Activated CD8-positive, alpha-beta T cell treated with anti-CD3 and anti-CD28 coated beads for 36 hours (primary cell): ENCODE measurements around the gene ALDH4A1. TPM values are rescaled to one million over a fixed set of nuclear protein-coding genes. Genes with fewer than 3 reads are reported as not detected.

Experiments used
- ATAC-seq: fragments of 200-7000 bp; cut with Tn5 transposase; one replicate; pipeline ENCODE4 v1.10.0; 2021; ENCODE audit warnings: mild to moderate bottlenecking, moderate library complexity
- CTCF ChIA-PET: fragments of 350-600 bp; sonication (Branson Sonifier 250); formaldehyde crosslinking; loops from one replicate; lab custom pipeline; 2021; ENCODE audit warnings: antibody characterized with exemption; lab: Charles Lee
- POLR2A ChIA-PET: fragments of 350-600 bp; sonication (Branson Sonifier 250); formaldehyde crosslinking; loops from one replicate; lab custom pipeline; 2021; ENCODE audit warnings: antibody characterized with exemption; lab: Charles Lee
- DNase-seq: peaks from one replicate; pipeline ENCODE4 v3.0.0-alpha.2; 2020
- H3K27ac Mint-ChIP-seq: one replicate; pipeline ENCODE4 v1.8.0; 2021; ENCODE audit warnings: mild to moderate bottlenecking, mixed read lengths
- H3K27me3 Mint-ChIP-seq: one replicate; pipeline ENCODE4 v1.8.0; 2021; ENCODE audit warnings: mixed read lengths
- H3K36me3 Mint-ChIP-seq: one replicate; pipeline ENCODE4 v1.8.0; 2021; ENCODE audit warnings: low read depth, mixed read lengths
- H3K4me1 Mint-ChIP-seq: one replicate; pipeline ENCODE4 v1.8.0; 2021; ENCODE audit warnings: low read depth, mixed read lengths
- H3K4me3 Mint-ChIP-seq: one replicate; pipeline ENCODE4 v1.8.0; 2021; ENCODE audit warnings: mild to moderate bottlenecking, moderate library complexity, mixed read lengths
- H3K9me3 Mint-ChIP-seq: one replicate; pipeline ENCODE4 v1.8.0; 2021; ENCODE audit warnings: mixed read lengths
- CTCF ChIP-seq: fragments of 200-600 bp; IDR thresholded peaks from one replicate; pipeline ENCODE4 v1.8.0; 2022; ENCODE audit warnings: antibody characterized with exemption, mild to moderate bottlenecking
- intact Hi-C: fragments of 100-400 bp; cut with micrococcal nuclease; formaldehyde crosslinking; loops from one replicate; pipeline ENCODE4 v1.10.0; 2022
- total RNA-seq, 2 experiments: library from RNA; stranded (reverse); gene quantifications; one replicate each; pipeline ENCODE4 v1.2.3, GENCODE V29; 2021

ALDH4A1 gene
- total RNA-seq, 2 experiments from 2014 or later = 3.9 to 4.3 TPM

GRCh38 chr1:18907917-18908845 is 5.8 kb upstream of the ALDH4A1 start:
- intact Hi-C loops = loop anchor here (5.0 to 10.0 kb wide), 2 partner anchors 44 to 167 kb away; no protein-coding TSS in a partner anchor
- Mint-ChIP-seq H3K36me3 (peaks cover 43% of the 10 kb centered on the region), H3K27ac (peak overlapping the region; percentile 56), H3K4me3 (no peak overlapping the region), H3K4me1 (peaks cover 27% of the 10 kb centered on the region), H3K27me3 (no peaks in the 10 kb centered on the region), H3K9me3 (peaks cover 7% of the 10 kb centered on the region)
- no peak for TF ChIP-seq CTCF
- ATAC-seq (no peak), DNase-seq (no peak)
- POLR2A ChIA-PET = interaction anchor here (0.8 to 1.4 kb wide), 6 partner anchors 17 to 222 kb away, joined by 3 to 7 read pairs (median 4); no protein-coding TSS in a partner anchor
- CTCF ChIA-PET = interaction anchor here (0.7 to 4.7 kb wide), 35 partner anchors 8 to 342 kb away, joined by 3 to 33 read pairs (median 6); partner anchors contain the start of gene IFFO2

GRCh38 chr1:18907021-18907916 is 4.9 kb upstream of the ALDH4A1 start:
- H3K27me3 Mint-ChIP-seq = no peaks in the 10 kb centered on the region
- H3K9me3 Mint-ChIP-seq = peaks cover 7% of the 10 kb centered on the region
- DNase-seq (peak; percentile 69), ATAC-seq (no peak)
- TF ChIP-seq CTCF = peak; percentile 97
- H3K4me1 Mint-ChIP-seq = peaks cover 26% of the 10 kb centered on the region
- intact Hi-C loops = loop anchor here (5.0 to 10.0 kb wide), 2 partner anchors 45 to 168 kb away; no protein-coding TSS in a partner anchor
- peaks cover 40% of the 10 kb centered on the region for H3K36me3 Mint-ChIP-seq
- ChIA-PET POLR2A (interaction anchor here (0.6 to 2.4 kb wide), 7 partner anchors 18 to 223 kb away, joined by 3 to 7 read pairs (median 3); no protein-coding TSS in a partner anchor), CTCF (interaction anchor here (0.6 to 4.7 kb wide), 53 partner anchors 8 to 343 kb away, joined by 3 to 33 read pairs (median 4); partner anchors contain the start of gene IFFO2)
- peak overlapping the region; percentile 6 for H3K27ac Mint-ChIP-seq
- no peak overlapping the region for H3K4me3 Mint-ChIP-seq

GRCh38 chr1:18903291-18903756 is 969 bp upstream of the ALDH4A1 start:
- Mint-ChIP-seq H3K27ac (no peak overlapping the region), H3K9me3 (no peaks in the 10 kb centered on the region), H3K36me3 (peaks cover 11% of the 10 kb centered on the region), H3K27me3 (no peaks in the 10 kb centered on the region), H3K4me1 (peaks cover 26% of the 10 kb centered on the region), H3K4me3 (peak overlapping the region; percentile 87)
- no peak for TF ChIP-seq CTCF
- ChIA-PET CTCF (interaction anchor here (0.7 to 5.2 kb wide), 17 partner anchors 9 to 338 kb away, joined by 3 to 35 read pairs (median 4); no protein-coding TSS in a partner anchor), POLR2A (interaction anchor here (0.6 to 2.0 kb wide), 8 partner anchors 11 to 246 kb away, joined by 3 to 12 read pairs (median 3); no protein-coding TSS in a partner anchor)
- ATAC-seq (no peak), DNase-seq (no peak)
- intact Hi-C loops = loop anchor here (10.0 kb wide), 1 partner anchor 171 kb away; no protein-coding TSS in a partner anchor

- DNase-seq (peak; percentile 27), ATAC-seq (no peak)
- intact Hi-C loops = loop anchor here (10.0 kb wide), 1 partner anchor 173 kb away; no protein-coding TSS in a partner anchor
- H3K4me1 Mint-ChIP-seq = peaks cover 22% of the 10 kb centered on the region
- H3K4me3 Mint-ChIP-seq = peak overlapping the region; percentile 87
- H3K27me3 Mint-ChIP-seq = no peaks in the 10 kb centered on the region
- no peaks in the 10 kb centered on the region for H3K9me3 Mint-ChIP-seq
- peak overlapping the region; percentile 82 for H3K27ac Mint-ChIP-seq
- ChIA-PET CTCF (interaction anchor here (1.0 to 5.2 kb wide), 11 partner anchors 11 to 340 kb away, joined by 3 to 35 read pairs (median 4); no protein-coding TSS in a partner anchor), POLR2A (interaction anchor here (0.7 to 2.0 kb wide), 7 partner anchors 12 to 173 kb away, joined by 3 to 12 read pairs (median 3); no protein-coding TSS in a partner anchor)
- H3K36me3 Mint-ChIP-seq = no peaks in the 10 kb centered on the region
- TF ChIP-seq CTCF = no peak
Observed at GRCh38 chr1:18901952-18902522, 318 bp downstream of the ALDH4A1 start.
